GM12878 (cell line): Measurements from ENCODE around the gene SLCO2A1.

Experiments
- CREB1 ChIP-seq: IDR thresholded peaks from 2 replicates; pipeline ENCODE4 v1.6.1; 2012; ENCODE audit warnings: low read depth, mild to moderate bottlenecking, inconsistent platforms
- POLR2A ChIP-seq: IDR thresholded peaks from 2 replicates; pipeline ENCODE4 v1.6.1; 2011; ENCODE audit warnings: low read depth, mild to moderate bottlenecking, low read length
- TF ChIP-seq, protein P1 (sequence below): fragments of 450-650 bp; formaldehyde crosslinking; IDR thresholded peaks from 2 replicates; pipeline ENCODE4 v1.4.0; 2020; ENCODE audit warnings: mild to moderate bottlenecking, moderate library complexity
- TF ChIP-seq, protein P2 (sequence below): fragments of 450-650 bp; IDR thresholded peaks from 2 replicates; pipeline ENCODE4 v1.6.1; 2017; ENCODE audit warnings: mild to moderate bottlenecking

DNA sequence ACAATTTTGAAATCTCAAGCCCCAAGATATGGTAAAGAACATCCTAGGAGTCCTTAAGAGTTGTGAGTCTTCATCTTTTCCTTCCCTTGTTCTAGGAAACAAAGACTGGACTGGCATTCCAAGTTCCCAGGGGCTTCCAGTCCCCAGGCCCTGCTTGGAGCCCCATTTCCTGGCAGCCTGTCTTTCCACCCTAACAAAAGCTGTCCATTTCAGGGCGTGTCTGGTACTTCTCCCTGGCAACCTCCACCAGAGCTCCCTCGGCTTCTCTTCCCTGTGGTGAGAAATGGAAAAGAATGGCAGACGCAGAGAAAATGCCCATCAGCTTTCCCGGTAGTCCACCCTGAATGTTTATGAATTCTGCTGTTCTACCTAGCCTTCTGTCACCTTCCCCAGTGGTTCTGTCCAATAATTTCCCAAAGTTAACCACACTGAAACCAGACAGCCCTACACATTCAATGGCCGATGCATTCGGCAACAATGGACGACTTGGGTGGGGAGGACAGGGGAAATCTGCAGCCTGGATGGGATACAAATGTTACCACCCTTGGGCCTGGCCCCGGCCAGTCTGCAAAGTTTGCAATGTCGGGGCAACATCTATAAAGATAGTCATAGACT is 140.9 kb downstream of the SLCO2A1 start:
- TF ChIP-seq POLR2A (no peak), CREB1 (no peak)
- TF ChIP-seq, protein P1, sequence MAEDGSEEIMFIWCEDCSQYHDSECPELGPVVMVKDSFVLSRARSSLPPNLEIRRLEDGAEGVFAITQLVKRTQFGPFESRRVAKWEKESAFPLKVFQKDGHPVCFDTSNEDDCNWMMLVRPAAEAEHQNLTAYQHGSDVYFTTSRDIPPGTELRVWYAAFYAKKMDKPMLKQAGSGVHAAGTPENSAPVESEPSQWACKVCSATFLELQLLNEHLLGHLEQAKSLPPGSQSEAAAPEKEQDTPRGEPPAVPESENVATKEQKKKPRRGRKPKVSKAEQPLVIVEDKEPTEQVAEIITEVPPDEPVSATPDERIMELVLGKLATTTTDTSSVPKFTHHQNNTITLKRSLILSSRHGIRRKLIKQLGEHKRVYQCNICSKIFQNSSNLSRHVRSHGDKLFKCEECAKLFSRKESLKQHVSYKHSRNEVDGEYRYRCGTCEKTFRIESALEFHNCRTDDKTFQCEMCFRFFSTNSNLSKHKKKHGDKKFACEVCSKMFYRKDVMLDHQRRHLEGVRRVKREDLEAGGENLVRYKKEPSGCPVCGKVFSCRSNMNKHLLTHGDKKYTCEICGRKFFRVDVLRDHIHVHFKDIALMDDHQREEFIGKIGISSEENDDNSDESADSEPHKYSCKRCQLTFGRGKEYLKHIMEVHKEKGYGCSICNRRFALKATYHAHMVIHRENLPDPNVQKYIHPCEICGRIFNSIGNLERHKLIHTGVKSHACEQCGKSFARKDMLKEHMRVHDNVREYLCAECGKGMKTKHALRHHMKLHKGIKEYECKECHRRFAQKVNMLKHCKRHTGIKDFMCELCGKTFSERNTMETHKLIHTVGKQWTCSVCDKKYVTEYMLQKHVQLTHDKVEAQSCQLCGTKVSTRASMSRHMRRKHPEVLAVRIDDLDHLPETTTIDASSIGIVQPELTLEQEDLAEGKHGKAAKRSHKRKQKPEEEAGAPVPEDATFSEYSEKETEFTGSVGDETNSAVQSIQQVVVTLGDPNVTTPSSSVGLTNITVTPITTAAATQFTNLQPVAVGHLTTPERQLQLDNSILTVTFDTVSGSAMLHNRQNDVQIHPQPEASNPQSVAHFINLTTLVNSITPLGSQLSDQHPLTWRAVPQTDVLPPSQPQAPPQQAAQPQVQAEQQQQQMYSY (CRISPR knock-in tag) = no peak
- TF ChIP-seq, protein P2, sequence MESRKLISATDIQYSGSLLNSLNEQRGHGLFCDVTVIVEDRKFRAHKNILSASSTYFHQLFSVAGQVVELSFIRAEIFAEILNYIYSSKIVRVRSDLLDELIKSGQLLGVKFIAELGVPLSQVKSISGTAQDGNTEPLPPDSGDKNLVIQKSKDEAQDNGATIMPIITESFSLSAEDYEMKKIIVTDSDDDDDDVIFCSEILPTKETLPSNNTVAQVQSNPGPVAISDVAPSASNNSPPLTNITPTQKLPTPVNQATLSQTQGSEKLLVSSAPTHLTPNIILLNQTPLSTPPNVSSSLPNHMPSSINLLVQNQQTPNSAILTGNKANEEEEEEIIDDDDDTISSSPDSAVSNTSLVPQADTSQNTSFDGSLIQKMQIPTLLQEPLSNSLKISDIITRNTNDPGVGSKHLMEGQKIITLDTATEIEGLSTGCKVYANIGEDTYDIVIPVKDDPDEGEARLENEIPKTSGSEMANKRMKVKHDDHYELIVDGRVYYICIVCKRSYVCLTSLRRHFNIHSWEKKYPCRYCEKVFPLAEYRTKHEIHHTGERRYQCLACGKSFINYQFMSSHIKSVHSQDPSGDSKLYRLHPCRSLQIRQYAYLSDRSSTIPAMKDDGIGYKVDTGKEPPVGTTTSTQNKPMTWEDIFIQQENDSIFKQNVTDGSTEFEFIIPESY = no peak
